HepG2 (cell line): ENCODE measurements around the gene COG4. TPM values are rescaled to one million over a fixed set of nuclear protein-coding genes. Genes with fewer than 3 reads are reported as not detected.

Source experiments
- ARNT ChIP-seq: fragments of 450-650 bp; IDR thresholded peaks from 2 replicates; pipeline ENCODE4 v1.6.1; 2017
- DMAP1 ChIP-seq: IDR thresholded peaks from 2 replicates; pipeline ENCODE4 v1.6.1; 2016
- EEA1 ChIP-seq: sonication (generic); formaldehyde crosslinking; IDR thresholded peaks from 2 replicates; pipeline ENCODE4 v1.5.1; 2020; ENCODE audit warnings: mild to moderate bottlenecking, missing genetic modification reagents, borderline replicate concordance
- GTF2F1 ChIP-seq: fragments of 150-350 bp; IDR thresholded peaks from 2 replicates; pipeline ENCODE4 v1.6.1; 2014; ENCODE audit warnings: low read length
- HES4 ChIP-seq: sonication (generic); formaldehyde crosslinking; IDR thresholded peaks from 2 replicates; pipeline ENCODE4 v1.9.0; 2021; ENCODE audit warnings: mild to moderate bottlenecking, missing genetic modification reagents, borderline replicate concordance
- ISL2 ChIP-seq: sonication (generic); formaldehyde crosslinking; IDR thresholded peaks from 2 replicates; pipeline ENCODE4 v1.5.0; 2020; ENCODE audit warnings: missing genetic modification reagents
- LCORL ChIP-seq, 2 experiments: fragments of 450-650 bp in 1 of 2; sonication (generic) in 1 of 2; formaldehyde crosslinking in 1 of 2; IDR thresholded peaks; 2 replicates each; pipeline versions ENCODE4 v1.5.0 to v1.6.1; 2017 to 2020; ENCODE audit warnings: antibody characterized with exemption in 1 of 2, missing genetic modification reagents in 1 of 2
- SCMH1 ChIP-seq: sonication (generic); formaldehyde crosslinking; IDR thresholded peaks from 2 replicates; pipeline ENCODE4 v1.9.0; 2021; ENCODE audit warnings: missing genetic modification reagents, mild to moderate bottlenecking, borderline replicate concordance
- TGIF2 ChIP-seq: IDR thresholded peaks from 2 replicates; pipeline ENCODE4 v1.6.1; 2016; ENCODE audit warnings: control low read depth, missing compliant biosample characterization
- ZMAT3 ChIP-seq: sonication (generic); formaldehyde crosslinking; conservative IDR thresholded peaks from 2 replicates; pipeline ENCODE4 v1.7.0; 2021; ENCODE audit warnings: missing genetic modification reagents
- ZNF720 ChIP-seq: sonication (generic); formaldehyde crosslinking; IDR thresholded peaks from 2 replicates; pipeline ENCODE4 v1.4.0; 2020; ENCODE audit warnings: missing genetic modification reagents
- ZNF782 ChIP-seq: sonication (generic); formaldehyde crosslinking; IDR thresholded peaks from 2 replicates; pipeline ENCODE4 v1.4.0; 2020; ENCODE audit warnings: missing genetic modification reagents, mild to moderate bottlenecking, borderline replicate concordance
- ZSCAN20 ChIP-seq: sonication (generic); formaldehyde crosslinking; IDR thresholded peaks from 2 replicates; pipeline ENCODE4 v1.4.0; 2020; ENCODE audit warnings: missing genetic modification reagents, mild to moderate bottlenecking, borderline replicate concordance
- ZSCAN22 ChIP-seq: sonication (generic); formaldehyde crosslinking; IDR thresholded peaks from 2 replicates; pipeline ENCODE4 v1.4.0; 2020; ENCODE audit warnings: mild to moderate bottlenecking, missing genetic modification reagents
- polyA plus RNA-seq, 8 experiments: library from polyadenylated mRNA; depleted of rRNA in 3 of 8; stranded (reverse) in 7 of 8; unstranded in 1 of 8; fragments of >200 nt; fragmentation: Illumina TruSeq in 4 of 8; extraction: Trizol in 4 of 8; gene quantifications; 2 replicates each; pipeline versions ENCODE4 v1.2.1 to v1.2.3, GENCODE V29; 2011 to 2016; ENCODE audit warnings: low read depth in 4 of 8, missing spikeins in 1 of 8, mixed read lengths in 1 of 8; ENCODE audit not compliant: insufficient read depth in 1 of 8
- total RNA-seq, 5 experiments: library from RNA; depleted of rRNA; stranded (reverse); fragments of >200 nt; fragmentation: Illumina TruSeq; extraction: Trizol; gene quantifications; 2 replicates each; pipeline ENCODE4 v1.2.3, GENCODE V29; 2016; ENCODE audit warnings: low read depth in 1 of 5
- TF ChIP-seq, protein P1 (sequence below): sonication (generic); formaldehyde crosslinking; IDR thresholded peaks from 2 replicates; pipeline ENCODE4 v1.5.0; 2020; ENCODE audit warnings: missing genetic modification reagents, mild to moderate bottlenecking, borderline replicate concordance
- TF ChIP-seq, protein P2 (sequence below): sonication (generic); formaldehyde crosslinking; IDR thresholded peaks from 2 replicates; pipeline ENCODE4 v1.4.0; 2020; ENCODE audit warnings: missing genetic modification reagents
- TF ChIP-seq, protein P3 (sequence below): sonication (generic); formaldehyde crosslinking; IDR thresholded peaks from 2 replicates; pipeline ENCODE4 v1.4.0; 2020; ENCODE audit warnings: mild to moderate bottlenecking, missing genetic modification reagents
- TF ChIP-seq, protein P4 (sequence below): sonication (generic); formaldehyde crosslinking; IDR thresholded peaks from 2 replicates; pipeline ENCODE4 v1.5.0; 2020; ENCODE audit warnings: missing genetic modification reagents
- TF ChIP-seq, protein P5 (sequence below): sonication (generic); formaldehyde crosslinking; IDR thresholded peaks from 2 replicates; pipeline ENCODE4 v1.5.1; 2020; ENCODE audit warnings: mild to moderate bottlenecking, missing genetic modification reagents, moderate library complexity

COG4 gene
- total and polyA plus RNA-seq, 2 of the 13 experiments (the other 11 are each of a cell fraction or from before 2014, with no cell fraction given), result 51.1 to 73.8 TPM

DNA sequence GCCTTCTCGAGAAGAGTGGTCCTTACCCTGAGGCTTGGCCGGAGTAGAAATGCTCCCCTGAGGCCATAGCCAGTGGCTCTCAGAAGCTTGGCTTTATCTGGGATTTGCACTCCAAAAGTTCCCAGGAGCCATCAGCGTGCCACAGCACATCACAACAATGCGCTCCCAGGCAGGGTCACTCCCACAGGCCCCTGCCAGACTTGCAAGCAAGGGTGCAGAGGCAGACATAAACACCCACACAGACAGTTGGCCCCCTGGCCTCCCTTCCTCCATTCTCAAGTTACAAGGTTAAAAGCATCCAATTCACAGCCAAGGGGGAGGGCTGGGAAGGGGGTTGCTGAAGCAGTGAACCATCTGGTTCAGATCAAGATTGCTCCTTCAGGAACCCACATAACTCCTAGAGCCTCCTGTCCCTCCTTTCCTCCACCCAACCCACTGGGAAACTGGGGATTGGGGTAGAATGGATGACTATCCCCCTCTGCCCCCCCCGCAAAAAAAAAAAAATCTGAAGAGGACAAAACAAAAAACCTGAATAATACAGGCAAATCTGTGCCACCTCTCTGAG is 86.3 kb downstream of the COG4 start (continued):
- TF ChIP-seq, protein P1, sequence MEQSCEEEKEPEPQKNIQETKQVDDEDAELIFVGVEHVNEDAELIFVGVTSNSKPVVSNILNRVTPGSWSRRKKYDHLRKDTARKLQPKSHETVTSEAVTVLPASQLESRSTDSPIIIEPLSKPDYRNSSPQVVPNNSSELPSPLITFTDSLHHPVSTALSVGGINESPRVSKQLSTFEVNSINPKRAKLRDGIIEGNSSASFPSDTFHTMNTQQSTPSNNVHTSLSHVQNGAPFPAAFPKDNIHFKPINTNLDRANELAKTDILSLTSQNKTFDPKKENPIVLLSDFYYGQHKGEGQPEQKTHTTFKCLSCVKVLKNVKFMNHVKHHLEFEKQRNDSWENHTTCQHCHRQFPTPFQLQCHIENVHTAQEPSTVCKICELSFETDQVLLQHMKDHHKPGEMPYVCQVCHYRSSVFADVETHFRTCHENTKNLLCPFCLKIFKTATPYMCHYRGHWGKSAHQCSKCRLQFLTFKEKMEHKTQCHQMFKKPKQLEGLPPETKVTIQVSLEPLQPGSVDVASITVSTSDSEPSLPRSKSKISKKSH (CRISPR knock-in tag), result no peak
- TF ChIP-seq GTF2F1 (no peak), DMAP1 (CRISPR knock-in tag) (no peak), ARNT (no peak), ZMAT3 (no peak), HES4 (CRISPR knock-in tag) (no peak), ZSCAN22 (CRISPR knock-in tag) (no peak), TGIF2 (CRISPR knock-in tag) (no peak), SCMH1 (CRISPR knock-in tag) (no peak), ISL2 (no peak), ZNF720 (CRISPR knock-in tag) (no peak), ZNF782 (no peak; the same call in 1 of the 2 replicates), EEA1 (CRISPR knock-in tag) (no peak), LCORL (IDR thresholded peaks at IDR 0.05) (no peak), LCORL (CRISPR knock-in tag; IDR thresholded peaks at IDR 0.05) (no peak), ZSCAN20 (CRISPR knock-in tag) (no peak)
- TF ChIP-seq, protein P2, sequence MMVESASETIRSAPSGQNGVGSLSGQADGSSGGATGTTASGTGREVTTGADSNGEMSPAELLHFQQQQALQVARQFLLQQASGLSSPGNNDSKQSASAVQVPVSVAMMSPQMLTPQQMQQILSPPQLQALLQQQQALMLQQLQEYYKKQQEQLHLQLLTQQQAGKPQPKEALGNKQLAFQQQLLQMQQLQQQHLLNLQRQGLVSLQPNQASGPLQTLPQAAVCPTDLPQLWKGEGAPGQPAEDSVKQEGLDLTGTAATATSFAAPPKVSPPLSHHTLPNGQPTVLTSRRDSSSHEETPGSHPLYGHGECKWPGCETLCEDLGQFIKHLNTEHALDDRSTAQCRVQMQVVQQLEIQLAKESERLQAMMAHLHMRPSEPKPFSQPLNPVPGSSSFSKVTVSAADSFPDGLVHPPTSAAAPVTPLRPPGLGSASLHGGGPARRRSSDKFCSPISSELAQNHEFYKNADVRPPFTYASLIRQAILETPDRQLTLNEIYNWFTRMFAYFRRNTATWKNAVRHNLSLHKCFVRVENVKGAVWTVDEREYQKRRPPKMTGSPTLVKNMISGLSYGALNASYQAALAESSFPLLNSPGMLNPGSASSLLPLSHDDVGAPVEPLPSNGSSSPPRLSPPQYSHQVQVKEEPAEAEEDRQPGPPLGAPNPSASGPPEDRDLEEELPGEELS (CRISPR knock-in tag), result peak; percentile 39
- TF ChIP-seq, protein P3, sequence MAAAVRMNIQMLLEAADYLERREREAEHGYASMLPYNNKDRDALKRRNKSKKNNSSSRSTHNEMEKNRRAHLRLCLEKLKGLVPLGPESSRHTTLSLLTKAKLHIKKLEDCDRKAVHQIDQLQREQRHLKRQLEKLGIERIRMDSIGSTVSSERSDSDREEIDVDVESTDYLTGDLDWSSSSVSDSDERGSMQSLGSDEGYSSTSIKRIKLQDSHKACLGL (CRISPR knock-in tag), result no peak
- TF ChIP-seq, protein P4, sequence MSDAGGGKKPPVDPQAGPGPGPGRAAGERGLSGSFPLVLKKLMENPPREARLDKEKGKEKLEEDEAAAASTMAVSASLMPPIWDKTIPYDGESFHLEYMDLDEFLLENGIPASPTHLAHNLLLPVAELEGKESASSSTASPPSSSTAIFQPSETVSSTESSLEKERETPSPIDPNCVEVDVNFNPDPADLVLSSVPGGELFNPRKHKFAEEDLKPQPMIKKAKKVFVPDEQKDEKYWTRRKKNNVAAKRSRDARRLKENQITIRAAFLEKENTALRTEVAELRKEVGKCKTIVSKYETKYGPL (CRISPR knock-in tag), result no peak
- TF ChIP-seq, protein P5, sequence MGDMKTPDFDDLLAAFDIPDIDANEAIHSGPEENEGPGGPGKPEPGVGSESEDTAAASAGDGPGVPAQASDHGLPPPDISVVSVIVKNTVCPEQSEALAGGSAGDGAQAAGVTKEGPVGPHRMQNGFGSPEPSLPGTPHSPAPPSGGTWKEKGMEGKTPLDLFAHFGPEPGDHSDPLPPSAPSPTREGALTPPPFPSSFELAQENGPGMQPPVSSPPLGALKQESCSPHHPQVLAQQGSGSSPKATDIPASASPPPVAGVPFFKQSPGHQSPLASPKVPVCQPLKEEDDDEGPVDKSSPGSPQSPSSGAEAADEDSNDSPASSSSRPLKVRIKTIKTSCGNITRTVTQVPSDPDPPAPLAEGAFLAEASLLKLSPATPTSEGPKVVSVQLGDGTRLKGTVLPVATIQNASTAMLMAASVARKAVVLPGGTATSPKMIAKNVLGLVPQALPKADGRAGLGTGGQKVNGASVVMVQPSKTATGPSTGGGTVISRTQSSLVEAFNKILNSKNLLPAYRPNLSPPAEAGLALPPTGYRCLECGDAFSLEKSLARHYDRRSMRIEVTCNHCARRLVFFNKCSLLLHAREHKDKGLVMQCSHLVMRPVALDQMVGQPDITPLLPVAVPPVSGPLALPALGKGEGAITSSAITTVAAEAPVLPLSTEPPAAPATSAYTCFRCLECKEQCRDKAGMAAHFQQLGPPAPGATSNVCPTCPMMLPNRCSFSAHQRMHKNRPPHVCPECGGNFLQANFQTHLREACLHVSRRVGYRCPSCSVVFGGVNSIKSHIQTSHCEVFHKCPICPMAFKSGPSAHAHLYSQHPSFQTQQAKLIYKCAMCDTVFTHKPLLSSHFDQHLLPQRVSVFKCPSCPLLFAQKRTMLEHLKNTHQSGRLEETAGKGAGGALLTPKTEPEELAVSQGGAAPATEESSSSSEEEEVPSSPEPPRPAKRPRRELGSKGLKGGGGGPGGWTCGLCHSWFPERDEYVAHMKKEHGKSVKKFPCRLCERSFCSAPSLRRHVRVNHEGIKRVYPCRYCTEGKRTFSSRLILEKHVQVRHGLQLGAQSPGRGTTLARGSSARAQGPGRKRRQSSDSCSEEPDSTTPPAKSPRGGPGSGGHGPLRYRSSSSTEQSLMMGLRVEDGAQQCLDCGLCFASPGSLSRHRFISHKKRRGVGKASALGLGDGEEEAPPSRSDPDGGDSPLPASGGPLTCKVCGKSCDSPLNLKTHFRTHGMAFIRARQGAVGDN (CRISPR knock-in tag), result peak; percentile 47
